Occipital lobe (tissue), 2 donors: ENCODE data around the gene ZAP70. TPM values are rescaled to one million over a fixed set of nuclear protein-coding genes. Genes with fewer than 3 reads are reported as not detected.

Experiments used
- DNase-seq: peaks from one replicate; lab custom pipeline; 2025; lab: John Stamatoyannopoulos, UW
- total RNA-seq: library from RNA; depleted of rRNA; stranded (reverse); fragments of >200 nt; gene quantifications from one replicate; pipeline ENCODE4 v1.2.3, GENCODE V29; 2014

Gene ZAP70
- total RNA-seq, 1 donor from 2014 or later: 1.1 TPM

GRCh38 chr2:97716695-97717612, 3.6 kb downstream of the ZAP70 start:
- no peak for DNase-seq

GRCh38 chr2:97717613-97717995, 4.2 kb downstream of the ZAP70 start:
- DNase-seq: no peak

- DNase-seq: no peak
These were observed 4.9 kb downstream of the ZAP70 start for GRCh38 chr2:97718051-97718882.

- DNase-seq: no peak
These were observed 5.6 kb downstream of the ZAP70 start for GRCh38 chr2:97718942-97719341.

GRCh38 chr2:97719362-97720155, 6.2 kb downstream of the ZAP70 start:
- DNase-seq: no peak

GRCh38 chr2:97720746-97721145, 7.4 kb downstream of the ZAP70 start:
- DNase-seq: no peak

GRCh38 chr2:97722227-97722626, 8.9 kb downstream of the ZAP70 start:
- DNase-seq: no peak

GRCh38 chr2:97723156-97724072, 10.0 kb downstream of the ZAP70 start:
- DNase-seq: no peak

GRCh38 chr2:97724073-97724410, 10.7 kb downstream of the ZAP70 start:
- no peak for DNase-seq

- no peak for DNase-seq
These were observed 11.1 kb downstream of the ZAP70 start for GRCh38 chr2:97724501-97724900.

GRCh38 chr2:97724946-97725688, 11.7 kb downstream of the ZAP70 start:
- DNase-seq: no peak

- DNase-seq: no peak
These were observed 13.1 kb downstream of the ZAP70 start for GRCh38 chr2:97726261-97727064.

- no peak for DNase-seq
These were observed 13.9 kb downstream of the ZAP70 start for GRCh38 chr2:97727296-97727695.

- peak; percentile 65 for DNase-seq
These were observed 14.8 kb downstream of the ZAP70 start for GRCh38 chr2:97728091-97728731.

GRCh38 chr2:97730245-97730644, 16.9 kb downstream of the ZAP70 start:
- DNase-seq: no peak

- DNase-seq: no peak
These were observed 18.1 kb downstream of the ZAP70 start for GRCh38 chr2:97731274-97732020.

- no peak for DNase-seq
These were observed 19.3 kb downstream of the ZAP70 start for GRCh38 chr2:97732436-97733340.
